ENCODE data around the gene ARHGEF19.
"Not testable (repeated sequence)": the region's sequence is repeated elsewhere in the genome, so short reads cannot be mapped to it uniquely, and the experiment has no call there.

Gene ARHGEF19

DNA sequence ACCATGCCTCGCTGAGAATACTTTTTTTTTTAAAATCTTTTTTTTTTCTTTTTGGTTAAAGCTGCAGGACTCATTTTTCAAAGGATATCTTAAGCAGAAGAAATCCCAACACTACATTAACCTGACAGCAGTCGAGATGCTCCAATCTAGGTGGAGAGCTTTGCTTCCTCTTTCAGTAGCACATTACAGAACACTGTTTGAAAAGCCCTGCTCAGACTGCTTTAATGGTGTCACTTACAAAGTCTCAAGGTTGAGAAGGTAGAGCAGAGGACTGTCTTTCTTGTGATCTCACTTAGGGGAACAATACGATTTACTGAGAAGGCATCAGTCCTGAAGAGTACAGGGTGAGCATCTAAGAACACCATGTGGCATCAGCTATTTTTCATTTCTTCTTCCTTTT lies 45.5 kb upstream of the ARHGEF19 start:
- no peak overlapping the region for H3K18ac ChIP-seq (ENCODE audit: low read length)
- H3K27ac ChIP-seq (replicated peaks; ENCODE audit: low read length), result no peak overlapping the region
- H4K91ac ChIP-seq (ENCODE audit: low read depth, low read length, poor library complexity), result no peak overlapping the region
- no peak overlapping the region for H3K9ac ChIP-seq (ENCODE audit: low read depth, low read length, poor library complexity)
- H3K4ac ChIP-seq (ENCODE audit: low read length), result no peak overlapping the region
- H3K4me1 ChIP-seq (ENCODE audit: control insufficient read depth in 2 of 2, insufficient read depth in 1 of 2, low read depth in 1 of 2, low read length in 2 of 2), result peaks cover 0 to 1% of the 10 kb centered on the region in 2 donors
- DNase-seq (ENCODE audit: low spot score), result no peak
- no peak overlapping the region for H3K4me3 ChIP-seq (ENCODE audit: low read length in 2 of 2)
- H3K23ac ChIP-seq (ENCODE audit: low read depth, low read length, poor library complexity), result no peak overlapping the region
- H2BK12ac ChIP-seq (ENCODE audit: low read length), result no peak overlapping the region
- H3K4me2 ChIP-seq (ENCODE audit: insufficient read depth, low read length, poor library complexity, severe bottlenecking), result no peak overlapping the region
- H4K8ac ChIP-seq (ENCODE audit: low read depth, low read length), result no peak overlapping the region
- H2BK5ac ChIP-seq (ENCODE audit: low read length), result no peak overlapping the region
- H3K14ac ChIP-seq (ENCODE audit: low read length), result no peak overlapping the region
- no CpG with 5 or more reads among the region's 3 CpGs for WGBS, 2 donors (ENCODE audit: extremely low coverage in 2 of 2, insufficient read length in 2 of 2, insufficient replicate concordance in 1 of 2)
- no peaks in the 10 kb centered on the region for H3K9me3 ChIP-seq (replicated peaks in 1 of 2; ENCODE audit: control insufficient read depth in 2 of 2, insufficient read depth in 1 of 2, low read depth in 1 of 2, low read length in 2 of 2)
- H3K27me3 ChIP-seq (ENCODE audit: control insufficient read depth in 3 of 3, insufficient read depth in 3 of 3, low read depth in 1 of 3, low read length in 3 of 3), result no peaks in the 10 kb centered on the region
- no peaks in the 10 kb centered on the region for H3K79me1 ChIP-seq (ENCODE audit: low read depth, low read length)
- no peak overlapping the region for H2BK15ac ChIP-seq (ENCODE audit: low read length)
- no peak overlapping the region for H2AFZ ChIP-seq (ENCODE audit: low read length)
- no peak overlapping the region for H2BK120ac ChIP-seq (ENCODE audit: low read depth, low read length)
- H3K36me3 ChIP-seq (replicated peaks in 1 of 2; ENCODE audit: control insufficient read depth in 2 of 2, insufficient read depth in 2 of 2, low read length in 2 of 2), result peaks cover 8 to 46% of the 10 kb centered on the region in 2 donors
- H2AK5ac ChIP-seq (ENCODE audit: low read depth, low read length), result no peak overlapping the region

DNA sequence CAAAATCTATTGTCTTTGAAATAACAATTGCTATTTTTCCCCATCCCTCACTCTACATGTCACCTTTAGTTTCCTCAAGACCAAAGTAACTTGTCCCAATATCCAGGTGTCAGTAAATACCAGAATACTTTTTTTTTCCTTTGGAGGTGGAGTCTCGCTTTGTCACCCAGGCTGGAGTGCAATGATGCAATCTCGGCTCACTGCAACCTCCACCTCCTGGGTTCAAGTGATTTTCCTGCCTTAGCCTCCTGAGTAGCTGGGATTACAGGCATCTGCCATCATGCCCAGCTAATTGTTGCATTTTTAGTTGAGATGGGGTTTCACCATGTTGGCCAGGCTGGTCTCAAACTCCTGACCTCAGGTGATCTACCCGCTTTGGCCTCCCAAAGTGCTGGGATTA lies 45.1 kb upstream of the ARHGEF19 start:
- H3K27ac ChIP-seq (replicated peaks; ENCODE audit: low read length); H3K27me3 ChIP-seq (ENCODE audit: control insufficient read depth in 3 of 3, insufficient read depth in 3 of 3, low read depth in 1 of 3, low read length in 3 of 3); H2AFZ ChIP-seq (ENCODE audit: low read length); H3K18ac ChIP-seq (ENCODE audit: low read length); DNase-seq (ENCODE audit: low spot score); H4K8ac ChIP-seq (ENCODE audit: low read depth, low read length); H3K4me3 ChIP-seq (ENCODE audit: low read length in 2 of 2); H2BK12ac ChIP-seq (ENCODE audit: low read length); H2AK5ac ChIP-seq (ENCODE audit: low read depth, low read length); H3K79me1 ChIP-seq (ENCODE audit: low read depth, low read length); H3K23ac ChIP-seq (ENCODE audit: low read depth, low read length, poor library complexity); H2BK5ac ChIP-seq (ENCODE audit: low read length); H3K9me3 ChIP-seq (replicated peaks in 1 of 2; ENCODE audit: control insufficient read depth in 2 of 2, insufficient read depth in 1 of 2, low read depth in 1 of 2, low read length in 2 of 2); H3K4me2 ChIP-seq (ENCODE audit: insufficient read depth, low read length, poor library complexity, severe bottlenecking); H2BK15ac ChIP-seq (ENCODE audit: low read length); H3K9ac ChIP-seq (ENCODE audit: low read depth, low read length, poor library complexity); H4K91ac ChIP-seq (ENCODE audit: low read depth, low read length, poor library complexity); H3K4me1 ChIP-seq (ENCODE audit: control insufficient read depth in 2 of 2, insufficient read depth in 1 of 2, low read depth in 1 of 2, low read length in 2 of 2); H2BK120ac ChIP-seq (ENCODE audit: low read depth, low read length); H3K14ac ChIP-seq (ENCODE audit: low read length); H3K4ac ChIP-seq (ENCODE audit: low read length): not testable (repeated sequence)
- no CpG with 5 or more reads among the region's 3 CpGs for WGBS, 2 donors (ENCODE audit: extremely low coverage in 2 of 2, insufficient read length in 2 of 2, insufficient replicate concordance in 1 of 2)
- peaks cover 8 to 49% of the 10 kb centered on the region in 2 donors for H3K36me3 ChIP-seq (replicated peaks in 1 of 2; ENCODE audit: control insufficient read depth in 2 of 2, insufficient read depth in 2 of 2, low read length in 2 of 2)

DNA sequence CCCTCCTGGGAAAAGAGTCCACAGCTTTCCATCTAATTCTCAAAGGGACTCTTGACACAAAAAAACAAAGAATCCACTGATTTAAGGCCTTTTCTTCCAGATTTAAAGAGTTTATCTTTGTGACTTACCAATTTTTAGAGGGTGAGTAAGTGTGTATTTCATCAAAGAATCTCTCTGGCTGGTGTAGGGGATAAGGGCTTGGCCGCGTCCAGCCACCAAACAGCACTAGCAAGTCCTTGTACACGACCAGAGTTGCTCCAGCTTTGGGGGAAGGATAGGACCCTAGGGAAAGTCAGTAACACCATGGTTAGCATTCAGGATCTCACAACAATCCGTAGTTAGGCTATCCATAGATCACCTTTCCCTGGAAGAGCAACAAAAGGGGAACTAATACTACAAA lies 44.0 kb upstream of the ARHGEF19 start:
- Histone ChIP-seq H3K9ac (ENCODE audit: low read depth, low read length, poor library complexity) (no peak overlapping the region), H3K18ac (ENCODE audit: low read length) (no peak overlapping the region), H3K27me3 (ENCODE audit: control insufficient read depth in 3 of 3, insufficient read depth in 3 of 3, low read depth in 1 of 3, low read length in 3 of 3) (no peaks in the 10 kb centered on the region), H4K91ac (ENCODE audit: low read depth, low read length, poor library complexity) (no peak overlapping the region), H2BK120ac (ENCODE audit: low read depth, low read length) (no peak overlapping the region), H2AFZ (ENCODE audit: low read length) (no peak overlapping the region), H3K36me3 (replicated peaks in 1 of 2; ENCODE audit: control insufficient read depth in 2 of 2, insufficient read depth in 2 of 2, low read length in 2 of 2) (peaks cover 14 to 55% of the 10 kb centered on the region in 2 donors), H3K14ac (ENCODE audit: low read length) (no peak overlapping the region), H2BK5ac (ENCODE audit: low read length) (no peak overlapping the region), H3K4ac (ENCODE audit: low read length) (no peak overlapping the region), H3K23ac (ENCODE audit: low read depth, low read length, poor library complexity) (no peak overlapping the region), H3K4me3 (ENCODE audit: low read length in 2 of 2) (no peak overlapping the region), H2BK15ac (ENCODE audit: low read length) (no peak overlapping the region), H4K8ac (ENCODE audit: low read depth, low read length) (no peak overlapping the region), H3K4me1 (ENCODE audit: control insufficient read depth in 2 of 2, insufficient read depth in 1 of 2, low read depth in 1 of 2, low read length in 2 of 2) (peaks cover 0 to 1% of the 10 kb centered on the region in 2 donors), H3K9me3 (replicated peaks in 1 of 2; ENCODE audit: control insufficient read depth in 2 of 2, insufficient read depth in 1 of 2, low read depth in 1 of 2, low read length in 2 of 2) (no peaks in the 10 kb centered on the region), H3K4me2 (ENCODE audit: insufficient read depth, low read length, poor library complexity, severe bottlenecking) (no peak overlapping the region), H3K27ac (replicated peaks; ENCODE audit: low read length) (no peak overlapping the region), H2BK12ac (ENCODE audit: low read length) (no peak overlapping the region), H3K79me1 (ENCODE audit: low read depth, low read length) (no peaks in the 10 kb centered on the region), H2AK5ac (ENCODE audit: low read depth, low read length) (no peak overlapping the region)
- no peak for DNase-seq (ENCODE audit: low spot score)
- WGBS, 2 donors (ENCODE audit: extremely low coverage in 2 of 2, insufficient read length in 2 of 2, insufficient replicate concordance in 1 of 2), result no CpG with 5 or more reads among the region's 4 CpGs

DNA sequence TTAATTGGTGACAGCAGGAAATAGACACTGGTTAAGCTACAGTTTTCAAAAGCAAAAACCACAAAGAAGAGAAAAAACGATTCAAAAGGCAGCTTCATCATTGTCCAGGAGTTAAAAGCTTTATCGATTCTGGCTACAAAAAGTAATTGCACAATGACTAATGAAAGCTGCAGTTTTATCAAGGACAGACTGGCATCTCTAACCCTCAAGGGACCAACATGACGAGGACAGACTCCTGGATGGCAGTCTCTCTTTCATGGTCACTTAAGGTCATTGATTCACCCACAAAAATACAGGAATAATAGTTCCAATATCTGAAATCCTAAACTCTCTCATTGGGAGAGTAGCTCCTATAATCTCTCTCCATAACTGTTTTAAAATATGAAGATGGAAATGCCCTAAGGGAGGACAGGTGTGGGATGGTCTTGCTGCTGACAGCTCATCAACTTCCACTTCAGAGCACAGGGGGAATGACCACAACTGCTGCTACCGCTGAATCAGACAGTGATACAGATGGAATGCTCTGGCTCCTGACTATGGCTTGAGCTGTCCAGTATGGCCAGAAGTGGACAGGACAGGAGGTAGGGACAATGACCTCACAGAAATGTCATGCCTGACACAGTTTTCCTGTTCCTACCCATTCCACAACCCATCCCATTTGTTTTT lies 41.9 kb upstream of the ARHGEF19 start:
- no peak for DNase-seq (ENCODE audit: low spot score)
- H3K36me3 ChIP-seq (replicated peaks in 1 of 2; ENCODE audit: control insufficient read depth in 2 of 2, insufficient read depth in 2 of 2, low read length in 2 of 2), result peaks cover 23 to 75% of the 10 kb centered on the region in 2 donors
- no peak overlapping the region for H2AK5ac ChIP-seq (ENCODE audit: low read depth, low read length)
- no peak overlapping the region for H2AFZ ChIP-seq (ENCODE audit: low read length)
- H3K9ac ChIP-seq (ENCODE audit: low read depth, low read length, poor library complexity), result no peak overlapping the region
- H2BK15ac ChIP-seq (ENCODE audit: low read length), result no peak overlapping the region
- H2BK5ac ChIP-seq (ENCODE audit: low read length), result no peak overlapping the region
- H2BK12ac ChIP-seq (ENCODE audit: low read length), result no peak overlapping the region
- no peak overlapping the region for H3K23ac ChIP-seq (ENCODE audit: low read depth, low read length, poor library complexity)
- H3K27ac ChIP-seq (replicated peaks; ENCODE audit: low read length), result no peak overlapping the region
- no peak overlapping the region for H3K18ac ChIP-seq (ENCODE audit: low read length)
- H3K9me3 ChIP-seq (replicated peaks in 1 of 2; ENCODE audit: control insufficient read depth in 2 of 2, insufficient read depth in 1 of 2, low read depth in 1 of 2, low read length in 2 of 2), result no peaks in the 10 kb centered on the region
- H4K8ac ChIP-seq (ENCODE audit: low read depth, low read length), result no peak overlapping the region
- H3K79me1 ChIP-seq (ENCODE audit: low read depth, low read length), result no peaks in the 10 kb centered on the region
- no peak overlapping the region for H3K4me2 ChIP-seq (ENCODE audit: insufficient read depth, low read length, poor library complexity, severe bottlenecking)
- H2BK120ac ChIP-seq (ENCODE audit: low read depth, low read length), result no peak overlapping the region
- no peak overlapping the region for H3K4ac ChIP-seq (ENCODE audit: low read length)
- no peaks in the 10 kb centered on the region for H3K27me3 ChIP-seq (ENCODE audit: control insufficient read depth in 3 of 3, insufficient read depth in 3 of 3, low read depth in 1 of 3, low read length in 3 of 3)
- no peak overlapping the region for H3K14ac ChIP-seq (ENCODE audit: low read length)
- H3K4me3 ChIP-seq (ENCODE audit: low read length in 2 of 2), result no peak overlapping the region
- no CpG with 5 or more reads among the region's 4 CpGs for WGBS, 2 donors (ENCODE audit: extremely low coverage in 2 of 2, insufficient read length in 2 of 2, insufficient replicate concordance in 1 of 2)
- H3K4me1 ChIP-seq (ENCODE audit: control insufficient read depth in 2 of 2, insufficient read depth in 1 of 2, low read depth in 1 of 2, low read length in 2 of 2), result no peaks in the 10 kb centered on the region
- H4K91ac ChIP-seq (ENCODE audit: low read depth, low read length, poor library complexity), result no peak overlapping the region

Measured in neuronal stem cell (in vitro differentiated cells).